ENCODE measurements around the gene RNF112. TPM values are rescaled to one million over a fixed set of nuclear protein-coding genes. Genes with fewer than 3 reads are reported as not detected.
A peak's percentile ranks its signal among the peaks of the same experiment; 100 is the strongest.
"Not testable (repeated sequence)": the region's sequence is repeated elsewhere in the genome, so short reads cannot be mapped to it uniquely, and the experiment has no call there.

RNF112 gene
- total RNA-seq, 1 experiment from 2014 or later, result 0.81 TPM

GRCh38 chr17:19461681-19462080, 50.6 kb downstream of the RNF112 start:
- no peak overlapping the region for H4K8ac ChIP-seq (replicated peaks; ENCODE audit: insufficient read length, low read depth, low read length)
- no peaks in the 10 kb centered on the region for H3K36me3 Mint-ChIP-seq (ENCODE audit: insufficient read depth in 1 of 3, low read depth in 3 of 3)
- no peak overlapping the region for H3K23ac ChIP-seq (ENCODE audit: insufficient read length, low read depth, low read length)
- H3K4me1 Mint-ChIP-seq, result peaks cover 84 to 96% of the 10 kb centered on the region in 2 experiments
- no peak overlapping the region for H2BK20ac ChIP-seq (ENCODE audit: low read depth, low read length, poor library complexity, severe bottlenecking)
- peak overlapping the region; percentile 77 to 99 (median 94); a peak in 5 of 7 replicates for H3K27ac Mint-ChIP-seq
- no peak overlapping the region for H2AFZ ChIP-seq (ENCODE audit: low read length)
- no peak overlapping the region for H3K14ac ChIP-seq (ENCODE audit: insufficient read depth, low read length)
- H4K5ac ChIP-seq (ENCODE audit: insufficient read length, low read depth, low read length), result no peak overlapping the region
- H3K4me1 ChIP-seq (ENCODE audit: insufficient read depth, low read length), result peaks cover 23% of the 10 kb centered on the region
- H4K20me1 ChIP-seq (ENCODE audit: control insufficient read depth, insufficient read depth, insufficient read length), result no peaks in the 10 kb centered on the region
- H2BK5ac ChIP-seq (ENCODE audit: insufficient read length, low read length), result no peak overlapping the region
- H3K9me3 Mint-ChIP-seq, result no peaks in the 10 kb centered on the region; a peak in 1 of 5 replicates
- H3K4ac ChIP-seq (ENCODE audit: low read depth, low read length), result no peak overlapping the region
- no peaks in the 10 kb centered on the region for H3K79me2 ChIP-seq (ENCODE audit: insufficient read depth, low read length)
- H3K79me1 ChIP-seq (ENCODE audit: insufficient read depth, low read depth, low read length, poor library complexity, severe bottlenecking), result no peaks in the 10 kb centered on the region
- peak overlapping the region; percentile 53 for H3K18ac ChIP-seq (ENCODE audit: insufficient read length, low read depth, low read length)
- no peaks in the 10 kb centered on the region; the same call in 1 of the 2 replicates for H3K27me3 Mint-ChIP-seq (ENCODE audit: low read depth)
- H3K27ac ChIP-seq (ENCODE audit: insufficient read length, low read depth, low read length), result peak overlapping the region; percentile 38
- no peaks in the 10 kb centered on the region for H3K27me3 ChIP-seq (ENCODE audit: insufficient read depth, low read length)
- H3T11ph ChIP-seq (ENCODE audit: low read length), result no peak overlapping the region
- H3K4me3 Mint-ChIP-seq, result peak overlapping the region in 1 of 2 experiments; percentile 29; a peak in 1 of 5 replicates
- H4K91ac ChIP-seq (ENCODE audit: insufficient read length, low read depth, low read length), result no peak overlapping the region
- no CpG with 5 or more reads among the region's 4 CpGs for WGBS (ENCODE audit: extremely low coverage, insufficient read length, low lambda C conversion rate)
- H3K9me3 ChIP-seq (ENCODE audit: control insufficient read depth, low read depth, low read length), result no peaks in the 10 kb centered on the region
- peaks cover 3% of the 10 kb centered on the region for H3K23me2 ChIP-seq (ENCODE audit: insufficient read length, low read depth, low read length, poor library complexity, severe bottlenecking)
- no peak overlapping the region for H2BK15ac ChIP-seq (ENCODE audit: low read depth, low read length)
- H3K56ac ChIP-seq (ENCODE audit: insufficient read length, low read depth, low read length), result no peak overlapping the region
- H2AK5ac ChIP-seq (ENCODE audit: insufficient read length, low read length), result no peak overlapping the region
- H3K9ac ChIP-seq (ENCODE audit: extremely low read depth, insufficient read length, low read length), result no peak overlapping the region
- no peak overlapping the region for H2BK120ac ChIP-seq (ENCODE audit: low read depth, low read length, poor library complexity, severe bottlenecking)
- no peak overlapping the region for H3K4me2 ChIP-seq (ENCODE audit: insufficient read depth, insufficient read length, low read length)
- peak; percentile 50 for DNase-seq
- TF ChIP-seq CTCF (conservative IDR thresholded peaks at IDR 0.05), result no peak
- H2BK12ac ChIP-seq (ENCODE audit: insufficient read length, low read depth, low read length), result no peak overlapping the region

GRCh38 chr17:19462456-19463035, 51.5 kb downstream of the RNF112 start:
- not testable (repeated sequence) for H4K20me1 ChIP-seq (ENCODE audit: control insufficient read depth, insufficient read depth, insufficient read length); H3K14ac ChIP-seq (ENCODE audit: insufficient read depth, low read length); H3K4me2 ChIP-seq (ENCODE audit: insufficient read depth, insufficient read length, low read length); H3K79me1 ChIP-seq (ENCODE audit: insufficient read depth, low read depth, low read length, poor library complexity, severe bottlenecking); H3K4ac ChIP-seq (ENCODE audit: low read depth, low read length); H3K79me2 ChIP-seq (ENCODE audit: insufficient read depth, low read length); H4K8ac ChIP-seq (replicated peaks; ENCODE audit: insufficient read length, low read depth, low read length); H3K27me3 ChIP-seq (ENCODE audit: insufficient read depth, low read length); H4K5ac ChIP-seq (ENCODE audit: insufficient read length, low read depth, low read length); H2BK5ac ChIP-seq (ENCODE audit: insufficient read length, low read length); H3K23me2 ChIP-seq (ENCODE audit: insufficient read length, low read depth, low read length, poor library complexity, severe bottlenecking); H3T11ph ChIP-seq (ENCODE audit: low read length); H3K27me3 Mint-ChIP-seq (ENCODE audit: low read depth); H3K9me3 Mint-ChIP-seq; H3K9ac ChIP-seq (ENCODE audit: extremely low read depth, insufficient read length, low read length); H2AK5ac ChIP-seq (ENCODE audit: insufficient read length, low read length); H3K27ac ChIP-seq (ENCODE audit: insufficient read length, low read depth, low read length); H3K9me3 ChIP-seq (ENCODE audit: control insufficient read depth, low read depth, low read length); H2AFZ ChIP-seq (ENCODE audit: low read length); H3K18ac ChIP-seq (ENCODE audit: insufficient read length, low read depth, low read length); H3K36me3 Mint-ChIP-seq (ENCODE audit: insufficient read depth in 1 of 3, low read depth in 3 of 3); H3K56ac ChIP-seq (ENCODE audit: insufficient read length, low read depth, low read length); H3K23ac ChIP-seq (ENCODE audit: insufficient read length, low read depth, low read length); H2BK12ac ChIP-seq (ENCODE audit: insufficient read length, low read depth, low read length); H2BK15ac ChIP-seq (ENCODE audit: low read depth, low read length); H3K4me3 Mint-ChIP-seq; H4K91ac ChIP-seq (ENCODE audit: insufficient read length, low read depth, low read length); H2BK20ac ChIP-seq (ENCODE audit: low read depth, low read length, poor library complexity, severe bottlenecking); H2BK120ac ChIP-seq (ENCODE audit: low read depth, low read length, poor library complexity, severe bottlenecking)
- Mint-ChIP-seq H3K4me1 (peaks cover 81 to 93% of the 10 kb centered on the region in 2 experiments), H3K27ac (peak overlapping the region in 2 of 3 experiments; percentile 8 to 34; a peak in 2 of 7 replicates)
- no CpG with 5 or more reads among the region's 7 CpGs for WGBS (ENCODE audit: extremely low coverage, insufficient read length, low lambda C conversion rate)
- DNase-seq, result peak; percentile 16
- peaks cover 22% of the 10 kb centered on the region for H3K4me1 ChIP-seq (ENCODE audit: insufficient read depth, low read length)

Measured in H9 (cell line).